SIG-M5 treated with dmso at 0.1 percent for 504 hours (cell line): ENCODE data around the gene GMDS.

Experiments used
- DNase-seq: peaks from one replicate; lab custom pipeline; 2025; ENCODE audit not compliant: unreplicated experiment; lab: John Stamatoyannopoulos, UW

The GMDS gene

DNA sequence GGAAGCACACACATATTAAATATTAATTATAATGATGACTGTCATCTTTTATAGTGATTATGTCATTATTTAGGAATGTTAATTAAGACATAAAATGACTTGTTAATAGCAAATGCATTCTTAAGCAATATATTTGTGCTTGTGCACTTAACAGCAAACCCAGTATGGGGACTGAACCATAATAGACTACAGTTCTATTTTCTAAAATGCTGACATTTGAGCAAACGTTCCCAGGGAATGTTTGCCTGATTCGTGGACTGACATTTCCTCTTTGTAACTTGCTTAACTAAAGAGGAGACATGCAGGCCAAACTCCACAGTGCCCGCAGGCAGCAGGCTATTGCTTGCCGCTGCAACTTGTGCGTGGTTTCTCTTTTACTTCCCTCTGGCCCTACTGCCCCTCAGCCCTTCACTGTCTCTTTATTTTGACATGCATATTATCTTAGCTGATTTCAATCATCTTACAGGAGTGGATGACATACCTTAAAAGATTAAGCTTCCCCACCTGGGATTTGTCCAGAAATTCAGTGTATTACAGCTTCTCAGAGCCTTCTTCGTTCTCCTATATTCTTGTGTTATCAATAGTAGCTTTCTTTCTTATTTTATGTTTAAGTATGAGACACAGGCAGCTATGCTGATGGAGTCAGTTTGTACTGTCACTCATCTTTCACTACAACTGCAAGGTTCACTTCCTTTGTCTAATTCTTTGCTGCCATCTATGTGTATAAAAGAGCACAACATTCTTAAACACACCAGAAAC is 141.5 kb downstream of the GMDS start:
- DNase-seq, result peak; percentile 59

DNA sequence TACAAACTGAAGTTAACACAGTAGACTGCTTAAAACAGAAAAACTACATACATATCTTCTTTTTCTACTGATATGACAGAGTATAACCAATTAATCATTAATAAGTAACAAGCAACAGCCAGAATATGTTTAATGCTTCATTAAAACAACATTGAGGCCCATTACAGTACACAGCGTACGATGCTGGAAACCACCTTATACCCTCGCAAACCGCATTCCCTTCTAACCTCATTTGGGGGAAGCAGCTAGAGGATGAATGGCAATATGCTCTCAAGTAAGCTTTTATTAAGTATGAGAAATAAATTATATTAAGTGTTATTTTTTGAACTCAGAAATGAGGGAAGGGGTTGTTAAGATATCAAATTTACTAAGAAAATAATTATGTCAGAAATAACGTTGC is 142.4 kb downstream of the GMDS start:
- DNase-seq, result no peak

GRCh38 chr6:2102316-2102883 is 143.0 kb downstream of the GMDS start:
- peak; percentile 20 for DNase-seq

GRCh38 chr6:2101213-2101612 is 144.2 kb downstream of the GMDS start:
- DNase-seq, result no peak

DNA sequence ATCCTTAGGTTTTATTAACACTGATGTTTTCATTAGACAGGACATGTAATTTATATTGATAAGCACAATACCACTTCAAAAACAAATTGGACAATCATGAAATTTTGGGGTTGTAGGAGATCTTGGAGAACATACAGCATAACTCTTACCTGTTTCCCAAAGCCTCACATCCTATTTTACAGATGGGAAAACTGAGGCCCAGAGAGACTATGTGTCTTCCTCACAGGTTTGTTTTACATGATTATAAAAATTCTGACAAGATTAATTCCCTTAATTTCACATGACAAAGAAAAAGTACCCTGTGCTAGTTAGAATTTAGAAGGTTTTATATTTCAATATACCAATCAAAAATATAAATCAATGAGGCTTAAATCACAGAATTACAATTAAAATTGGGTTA is 145.5 kb downstream of the GMDS start:
- no peak for DNase-seq

DNA sequence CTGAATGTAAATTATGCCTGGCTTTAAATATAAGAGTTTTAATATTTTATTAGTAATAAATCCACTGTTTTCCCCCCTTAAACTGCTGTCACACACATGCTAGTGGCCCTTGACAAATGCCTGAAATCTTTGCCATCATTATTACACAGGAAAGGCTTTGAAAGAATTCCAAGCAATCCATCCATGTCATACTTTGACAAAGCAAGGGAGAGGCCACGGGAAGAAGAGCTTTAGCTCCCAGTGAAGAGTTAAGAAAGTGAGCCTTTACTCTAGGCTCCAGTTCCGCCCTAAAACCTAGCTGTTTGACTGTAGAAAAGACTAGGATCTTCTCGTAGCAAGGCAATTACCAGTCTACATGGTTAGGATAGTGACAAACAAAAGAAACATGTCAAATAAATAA is 147.9 kb downstream of the GMDS start:
- no peak for DNase-seq

GRCh38 chr6:2094642-2095041 is 150.8 kb downstream of the GMDS start:
- DNase-seq, result no peak

GRCh38 chr6:2086326-2086965 is 159.0 kb downstream of the GMDS start:
- DNase-seq, result no peak

GRCh38 chr6:2085657-2086056 is 159.7 kb downstream of the GMDS start:
- no peak for DNase-seq

DNA sequence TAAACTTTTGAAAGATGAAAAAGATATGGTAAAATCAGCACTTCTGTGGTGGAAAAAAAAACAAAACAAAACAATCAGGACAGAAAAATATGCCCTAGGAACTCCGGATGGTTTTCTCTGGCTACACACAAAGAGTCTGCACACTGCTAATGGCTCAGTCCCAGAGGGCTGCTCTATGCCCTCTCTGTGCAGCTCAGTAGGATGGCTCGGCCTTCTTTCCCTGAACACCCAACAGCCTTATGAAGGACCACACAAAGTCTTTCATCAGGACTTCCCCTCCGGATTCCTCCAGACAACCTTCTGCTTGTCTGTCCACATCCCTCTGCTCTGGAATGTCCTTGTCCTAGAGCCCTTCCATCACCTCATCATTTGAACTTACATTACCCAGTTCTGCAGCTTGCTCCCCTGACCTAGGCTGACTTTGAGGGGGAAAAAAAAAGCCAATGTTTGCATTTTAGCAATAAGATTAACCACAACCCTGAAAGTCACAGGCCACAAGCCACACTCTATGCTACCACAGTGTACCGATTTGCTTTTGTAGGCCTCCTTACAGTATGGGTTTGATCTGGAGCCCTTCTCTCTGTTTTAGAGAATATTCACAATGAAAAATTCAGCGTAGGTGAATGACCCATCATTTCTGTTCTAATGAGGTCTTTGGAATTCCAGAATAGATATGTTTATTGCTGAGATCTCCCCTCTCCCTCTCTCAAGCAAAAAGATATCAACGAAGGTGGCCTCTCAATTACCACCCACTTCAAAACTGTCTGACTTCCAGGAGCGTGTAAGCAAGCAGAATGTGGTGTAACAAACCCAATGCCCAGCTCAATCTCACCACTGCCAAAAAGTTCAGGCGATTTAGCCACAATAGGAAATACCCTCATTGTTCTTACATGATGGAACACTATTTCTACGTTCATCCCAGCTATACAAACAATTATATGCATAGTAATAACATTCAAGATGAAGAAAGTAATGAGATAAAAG is 164.0 kb downstream of the GMDS start:
- peak; percentile 0 for DNase-seq

- DNase-seq, result no peak
Measured at GRCh38 chr6:2078888-2079287, 166.5 kb downstream of the GMDS start.

DNA sequence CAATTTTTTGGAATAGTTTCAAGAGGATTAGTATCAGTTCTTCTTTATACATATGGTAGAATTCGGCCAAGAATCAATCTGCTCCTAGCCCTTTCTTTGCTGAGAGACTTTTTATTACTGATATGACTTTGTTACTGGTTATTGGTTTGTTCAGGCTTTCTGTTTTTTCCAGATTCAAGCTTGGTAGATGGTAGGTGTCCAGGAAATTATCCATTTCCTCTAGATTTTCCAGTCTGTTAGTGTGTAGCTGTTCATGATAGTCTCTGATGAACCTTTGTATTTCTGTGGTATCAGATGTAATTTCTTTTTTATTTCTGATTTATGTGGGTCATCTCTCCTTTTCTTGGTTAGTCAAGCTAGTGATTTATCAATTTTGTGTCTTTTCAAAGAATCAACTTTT is 167.6 kb downstream of the GMDS start:
- no peak for DNase-seq

DNA sequence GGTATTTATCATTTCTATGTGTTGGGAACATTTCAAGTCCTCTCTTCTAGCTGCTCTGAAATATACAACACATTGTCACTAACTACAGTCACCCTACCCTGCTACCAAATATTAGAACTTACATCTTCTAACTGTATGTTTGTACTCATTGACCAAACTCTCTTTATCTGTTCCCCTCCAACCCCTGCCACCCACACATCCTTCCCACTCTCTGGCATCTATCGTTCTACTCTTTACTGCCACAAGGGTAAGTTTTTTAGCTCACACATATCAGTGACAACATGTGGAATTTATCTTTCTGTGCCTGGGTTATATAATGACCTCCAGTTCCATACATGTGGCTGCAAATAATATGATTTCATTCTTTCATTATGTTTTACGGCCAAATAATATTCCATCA is 171.9 kb downstream of the GMDS start:
- no peak for DNase-seq

- no peak for DNase-seq
Measured at GRCh38 chr6:2072453-2072852, 173.0 kb downstream of the GMDS start.

GRCh38 chr6:2063547-2063946 is 181.9 kb downstream of the GMDS start:
- no peak for DNase-seq

GRCh38 chr6:2061880-2062279 is 183.5 kb downstream of the GMDS start:
- DNase-seq, result no peak

DNA sequence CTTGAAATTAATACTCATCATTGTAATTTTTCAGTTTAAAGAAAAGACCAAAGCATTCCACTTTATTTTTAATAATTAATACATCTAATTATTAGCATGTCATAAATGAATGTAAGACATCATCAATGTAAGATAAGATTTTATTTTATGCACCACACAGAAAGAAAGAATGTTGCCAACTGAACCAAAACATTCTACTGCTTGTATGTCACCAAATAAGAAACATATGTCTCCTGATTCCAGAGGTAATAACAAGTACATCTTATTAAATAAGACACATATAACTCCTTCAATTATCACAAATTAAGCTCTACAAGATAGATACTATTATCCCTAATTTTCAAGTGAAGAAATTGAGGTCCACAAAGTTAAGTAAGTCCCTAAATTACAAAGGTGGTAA is 189.5 kb downstream of the GMDS start:
- no peak for DNase-seq

GRCh38 chr6:2055143-2055542 is 190.3 kb downstream of the GMDS start:
- DNase-seq, result no peak

GRCh38 chr6:2054516-2055067 is 190.8 kb downstream of the GMDS start:
- no peak for DNase-seq

GRCh38 chr6:2053691-2054090 is 191.7 kb downstream of the GMDS start:
- DNase-seq, result no peak

- no peak for DNase-seq
Measured at GRCh38 chr6:2047855-2048254, 197.6 kb downstream of the GMDS start.
